OCI-LY3 (cell line): ENCODE data around the gene VPS72.

ENCODE experiments used
- H2AFZ ChIP-seq: fragments of 200-600, 300-600 bp; shearing (Covaris generic); 2 replicates; pipeline ENCODE4 v1.6.0; 2014; ENCODE audit warnings: antibody characterized with exemption, low read depth, low read length
- H3K27ac ChIP-seq: fragments of 200-600, 300-600 bp; sonication (generic); 2 replicates; pipeline ENCODE4 v1.5.1; 2014; ENCODE audit warnings: mild to moderate bottlenecking, low read length, moderate library complexity, mixed read lengths
- H3K27me3 ChIP-seq: fragments of 200-600, 300-600 bp; sonication (generic); 2 replicates; pipeline ENCODE4 v1.6.1; 2014; ENCODE audit warnings: low read depth, low read length, mixed read lengths
- H3K36me3 ChIP-seq: fragments of 200-600, 300-600 bp; sonication (generic); replicated peaks from 2 replicates; pipeline ENCODE3; 2014; ENCODE audit warnings: low read depth, low read length, mixed read lengths
- H3K4me1 ChIP-seq: fragments of 300-600, 200-600 bp; sonication (generic); 2 replicates; pipeline ENCODE4 v1.6.1; 2014; ENCODE audit warnings: low read length, mixed read lengths
- H3K4me2 ChIP-seq: fragments of 200-600, 300-600 bp; sonication (generic); 2 replicates; pipeline ENCODE4 v1.6.1; 2014; ENCODE audit warnings: low read length, mixed read lengths
- H3K4me3 ChIP-seq: fragments of 300-600, 200-600 bp; sonication (generic); 2 replicates; pipeline ENCODE4 v1.5.1; 2014; ENCODE audit warnings: antibody characterized with exemption, mild to moderate bottlenecking, low read length, moderate library complexity
- H3K79me2 ChIP-seq: fragments of 300-600, 200-600 bp; shearing (Covaris generic); 2 replicates; pipeline ENCODE4 v1.6.1; 2014; ENCODE audit warnings: mild to moderate bottlenecking, low read length, mixed read lengths
- H3K9ac ChIP-seq: fragments of 300-600, 200-600 bp; shearing (Covaris generic); 2 replicates; pipeline ENCODE4 v1.6.0; 2014; ENCODE audit warnings: mild to moderate bottlenecking, low read length, moderate library complexity
- H3K9me3 ChIP-seq: fragments of 200-600, 300-600 bp; shearing (Covaris generic); 2 replicates; pipeline ENCODE4 v1.6.1; 2014; ENCODE audit warnings: low read length, mixed read lengths; ENCODE audit not compliant: insufficient read depth
- H4K20me1 ChIP-seq: fragments of 200-600, 300-600 bp; sonication (generic); 2 replicates; pipeline ENCODE4 v1.6.1; 2016; ENCODE audit warnings: low read length, mixed read lengths; ENCODE audit not compliant: insufficient read depth
- CTCF ChIP-seq: fragments of 200-600, 300-600 bp; sonication (generic); IDR thresholded peaks from 2 replicates; pipeline ENCODE4 v1.5.1; 2014; ENCODE audit warnings: antibody characterized with exemption, low read length, low read depth
- EZH2phosphoT487 ChIP-seq: fragments of 200-600 bp; shearing (Covaris generic); IDR thresholded peaks from 2 replicates; pipeline ENCODE4 v1.6.1; 2018; ENCODE audit warnings: antibody characterized with exemption, mixed run types, low read depth

Gene VPS72

DNA sequence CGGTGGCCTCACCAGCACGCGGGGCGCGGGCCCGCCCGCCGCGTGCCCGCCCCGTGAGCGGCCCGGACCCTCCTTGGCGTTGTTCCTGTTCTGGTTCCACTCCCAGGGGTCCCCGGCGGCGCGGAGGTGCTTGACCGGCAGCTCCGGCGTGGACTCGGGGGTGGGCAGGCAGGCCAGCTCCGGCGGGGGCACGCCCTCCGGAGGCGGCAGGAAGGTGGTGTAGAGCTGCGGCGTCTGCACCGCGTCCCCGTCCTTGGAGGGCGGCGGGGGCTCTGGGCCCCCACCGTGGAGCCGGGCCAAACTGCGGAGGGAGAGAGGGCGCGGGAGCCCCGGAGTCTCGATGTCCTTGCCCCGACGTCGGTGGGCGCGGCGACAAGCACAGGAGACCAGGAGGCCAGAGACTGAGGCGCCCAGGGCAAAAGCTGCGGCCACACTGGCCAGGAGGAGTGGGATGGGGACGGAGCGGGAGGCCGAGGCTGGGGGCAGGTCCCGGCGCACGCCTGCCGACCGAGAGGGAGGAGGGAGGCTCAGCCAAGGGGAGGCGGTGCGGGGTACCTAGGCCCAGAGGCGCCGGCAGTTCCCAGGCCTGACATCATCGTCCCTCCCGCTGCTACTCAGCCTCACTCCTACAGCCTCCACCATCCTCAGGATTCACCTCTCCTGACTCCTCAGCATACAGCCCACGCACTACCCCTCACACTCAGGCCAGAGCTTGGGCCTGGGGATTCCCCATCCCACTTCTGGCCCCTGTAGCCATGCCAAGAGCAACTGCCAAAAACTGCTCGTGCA is 56.8 kb downstream of the VPS72 start:
- Histone ChIP-seq H2AFZ (no peak overlapping the region), H3K9me3 (no peaks in the 10 kb centered on the region), H3K36me3 (no peaks in the 10 kb centered on the region), H3K27ac (no peak overlapping the region), H3K9ac (no peak overlapping the region), H3K4me3 (no peak overlapping the region), H3K4me1 (no peaks in the 10 kb centered on the region), H3K27me3 (no peaks in the 10 kb centered on the region), H4K20me1 (no peaks in the 10 kb centered on the region), H3K4me2 (no peak overlapping the region), H3K79me2 (no peaks in the 10 kb centered on the region)
- TF ChIP-seq EZH2phosphoT487 (no peak), CTCF (no peak)

GRCh38 chr1:151132335-151133017 is 57.5 kb downstream of the VPS72 start:
- Histone ChIP-seq H3K9ac (no peak overlapping the region), H3K27me3 (no peaks in the 10 kb centered on the region), H3K9me3 (no peaks in the 10 kb centered on the region), H4K20me1 (no peaks in the 10 kb centered on the region), H3K36me3 (no peaks in the 10 kb centered on the region), H3K27ac (no peak overlapping the region), H3K79me2 (no peaks in the 10 kb centered on the region), H3K4me1 (no peaks in the 10 kb centered on the region), H2AFZ (no peak overlapping the region), H3K4me3 (no peak overlapping the region), H3K4me2 (no peak overlapping the region)
- TF ChIP-seq EZH2phosphoT487 (no peak), CTCF (no peak)

GRCh38 chr1:151131701-151132334 is 58.2 kb downstream of the VPS72 start:
- H3K27ac ChIP-seq = no peak overlapping the region
- H3K4me2 ChIP-seq = no peak overlapping the region
- H3K9ac ChIP-seq = no peak overlapping the region
- TF ChIP-seq CTCF (no peak), EZH2phosphoT487 (no peak)
- no peaks in the 10 kb centered on the region for H3K79me2 ChIP-seq
- H3K27me3 ChIP-seq = no peaks in the 10 kb centered on the region
- H4K20me1 ChIP-seq = no peaks in the 10 kb centered on the region
- no peaks in the 10 kb centered on the region for H3K36me3 ChIP-seq
- no peaks in the 10 kb centered on the region for H3K4me1 ChIP-seq
- no peak overlapping the region for H3K4me3 ChIP-seq
- no peak overlapping the region for H2AFZ ChIP-seq
- H3K9me3 ChIP-seq = no peaks in the 10 kb centered on the region

DNA sequence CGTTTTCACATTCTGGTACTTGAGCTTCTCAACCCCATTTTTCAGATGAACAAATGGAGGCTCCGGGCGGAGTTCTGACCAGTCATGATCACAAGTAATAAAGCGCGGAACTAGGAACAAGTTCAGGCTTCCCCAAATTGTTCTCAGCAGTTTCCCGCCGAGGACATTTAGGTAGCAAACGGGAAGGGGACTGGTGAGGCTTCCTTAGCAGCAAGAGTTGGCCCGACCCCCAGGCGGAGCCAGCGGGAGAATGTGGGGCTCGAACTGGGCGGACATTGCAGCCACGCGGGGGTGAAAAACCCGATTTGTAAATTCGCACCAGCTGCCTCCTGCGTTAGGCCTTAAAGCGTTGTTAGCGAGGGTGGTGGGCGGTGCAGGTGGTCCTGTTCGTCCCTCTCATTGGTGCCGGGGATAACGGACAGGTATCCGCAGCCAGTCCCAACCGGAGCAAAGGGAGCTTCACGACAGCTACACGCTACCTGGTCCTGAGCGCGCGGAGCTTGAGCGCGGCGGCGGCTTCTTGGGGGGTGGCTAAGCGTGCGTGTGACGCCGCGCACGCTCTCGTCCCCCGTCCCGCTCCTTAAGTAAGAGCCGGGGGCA is 58.9 kb downstream of the VPS72 start:
- Histone ChIP-seq H4K20me1 (no peaks in the 10 kb centered on the region), H3K9ac (no peak overlapping the region), H3K27ac (no peak overlapping the region), H3K4me1 (no peaks in the 10 kb centered on the region), H3K9me3 (no peaks in the 10 kb centered on the region), H3K36me3 (no peaks in the 10 kb centered on the region), H3K79me2 (no peaks in the 10 kb centered on the region), H3K4me3 (no peak overlapping the region), H2AFZ (no peak overlapping the region), H3K27me3 (no peaks in the 10 kb centered on the region), H3K4me2 (no peak overlapping the region)
- TF ChIP-seq EZH2phosphoT487 = no peak
- no peak for TF ChIP-seq CTCF
